Right ventricle myocardium superior (tissue), 1 donor: ENCODE data around the gene KLHL3. TPM values are rescaled to one million over a fixed set of nuclear protein-coding genes. Genes with fewer than 3 reads are reported as not detected.
"Not testable (repeated sequence)": the region's sequence is repeated elsewhere in the genome, so short reads cannot be mapped to it uniquely, and the experiment has no call there.

Experiments
- ATAC-seq: fragments of 200-7000 bp; cut with Tn5 transposase; one replicate; pipeline ENCODE4 v1.9.1; 2020; ENCODE audit warnings: mild to moderate bottlenecking; ENCODE audit not compliant: poor library complexity
- DNase-seq: peaks from one replicate; pipeline ENCODE4 v3.0.0-alpha.2; 2020
- intact Hi-C: fragments of 100-400 bp; cut with DNase I; formaldehyde crosslinking; loops from one replicate; pipeline ENCODE4 v1.11.2; 2022
- long read RNA-seq: library from polyadenylated mRNA; unstranded; transcript quantifications from one replicate; pipeline ENCODE4 v2.0.0, GENCODE V29; 2021
- total RNA-seq: library from RNA; stranded (reverse); fragmentation: NEBNext Ultra II Directional; extraction: Animal tissue kit (Norgen Biotek cat#: 25700); gene quantifications from one replicate; pipeline ENCODE4 v1.2.1, GENCODE V29; 2021
- donor health status: DM: no; HTN: yes; CAD: no; lungs with severe emphysema.

Gene KLHL3
- 22.3 TPM for total RNA-seq
- long read RNA-seq, full-length matches to known transcripts, result 1 of 14 reads
- long read RNA-seq, partial matches to known transcripts, result 1 of 14 reads
- long read RNA-seq, other reads (novel, unspliced or antisense), result 12 of 14 reads

GRCh38 chr5:137735555-137736284 is at the start of gene KLHL3:
TSS of gene KLHL3 (minus strand) at chr5:137736089. CDS start at chr5:137735646, 443 bp downstream.
- DNase-seq, result peak; percentile 46
- ATAC-seq, result peak; percentile 61
- intact Hi-C loops, result no loop called here

GRCh38 chr5:137782984-137783536 is 47.2 kb upstream of the KLHL3 start:
- intact Hi-C loops, result no loop called here
- DNase-seq, result no peak
- no peak for ATAC-seq

GRCh38 chr5:137782055-137782454 is 46.2 kb upstream of the KLHL3 start:
- DNase-seq (no peak), ATAC-seq (no peak)
- intact Hi-C loops, result no loop called here

GRCh38 chr5:137778772-137779564 is 43.1 kb upstream of the KLHL3 start:
- ATAC-seq, result no peak

GRCh38 chr5:137767937-137768336 is 32.0 kb upstream of the KLHL3 start:
- intact Hi-C loops, DNase-seq, ATAC-seq: not testable (repeated sequence)

More at GRCh38 chr5:137778772-137779564, 43.1 kb upstream of the KLHL3 start:
- no peak for DNase-seq
- intact Hi-C loops, result no loop called here

GRCh38 chr5:137761566-137761965 is 25.7 kb upstream of the KLHL3 start:
- intact Hi-C loops, result no loop called here

GRCh38 chr5:137760719-137761516 is 25.0 kb upstream of the KLHL3 start:
- DNase-seq (no peak), ATAC-seq (no peak)
- intact Hi-C loops, result no loop called here

More at GRCh38 chr5:137761566-137761965, 25.7 kb upstream of the KLHL3 start:
- DNase-seq (no peak), ATAC-seq (no peak)

GRCh38 chr5:137760294-137760693 is 24.4 kb upstream of the KLHL3 start:
- ATAC-seq (no peak), DNase-seq (no peak)
- intact Hi-C loops, result no loop called here

GRCh38 chr5:137758715-137759306 is 22.9 kb upstream of the KLHL3 start:
- ATAC-seq (no peak), DNase-seq (no peak)
- intact Hi-C loops, result loop anchor here (10.0 kb wide), 1 partner anchor 376 kb away; the partner anchor contains the start of gene NME5

- DNase-seq (no peak), ATAC-seq (no peak)
- intact Hi-C loops, result loop anchor here (10.0 kb wide), 1 partner anchor 377 kb away; the partner anchor contains the start of gene NME5
Observed at GRCh38 chr5:137758121-137758520, 22.2 kb upstream of the KLHL3 start.

- intact Hi-C loops, result loop anchor here (10.0 kb wide), 1 partner anchor 377 kb away; the partner anchor contains the start of gene NME5
- ATAC-seq, result no peak
- DNase-seq, result no peak
Observed at GRCh38 chr5:137757634-137758033, 21.7 kb upstream of the KLHL3 start.

- DNase-seq (no peak), ATAC-seq (peak; percentile 32)
- intact Hi-C loops, result loop anchor here (10.0 kb wide), 1 partner anchor 380 kb away; the partner anchor contains the start of gene NME5
Observed at GRCh38 chr5:137754961-137755762, 19.3 kb upstream of the KLHL3 start.

- ATAC-seq, result peak; percentile 95
- peak; percentile 99 for DNase-seq
- intact Hi-C loops, result loop anchor here (10.0 kb wide), 1 partner anchor 380 kb away; the partner anchor contains the start of gene NME5
Observed at GRCh38 chr5:137754188-137754960, 18.5 kb upstream of the KLHL3 start, which contains the start of gene HNRNPA0. TSS of gene HNRNPA0 (minus strand) at chr5:137754363. CDS start at chr5:137754066, 297 bp downstream.

- ATAC-seq (peak; percentile 34), DNase-seq (peak; percentile 80)
- intact Hi-C loops, result loop anchor here (10.0 kb wide), 1 partner anchor 381 kb away; the partner anchor contains the start of gene NME5
Observed at GRCh38 chr5:137753691-137754187, 17.9 kb upstream of the KLHL3 start.

- ATAC-seq, result peak; percentile 1
- intact Hi-C loops, result loop anchor here (10.0 kb wide), 1 partner anchor 382 kb away; the partner anchor contains the start of gene NME5
- DNase-seq, result peak; percentile 66
Observed at GRCh38 chr5:137752905-137753690, 17.2 kb upstream of the KLHL3 start.
